ENCODE data around the gene PARD3.

The PARD3 gene

DNA sequence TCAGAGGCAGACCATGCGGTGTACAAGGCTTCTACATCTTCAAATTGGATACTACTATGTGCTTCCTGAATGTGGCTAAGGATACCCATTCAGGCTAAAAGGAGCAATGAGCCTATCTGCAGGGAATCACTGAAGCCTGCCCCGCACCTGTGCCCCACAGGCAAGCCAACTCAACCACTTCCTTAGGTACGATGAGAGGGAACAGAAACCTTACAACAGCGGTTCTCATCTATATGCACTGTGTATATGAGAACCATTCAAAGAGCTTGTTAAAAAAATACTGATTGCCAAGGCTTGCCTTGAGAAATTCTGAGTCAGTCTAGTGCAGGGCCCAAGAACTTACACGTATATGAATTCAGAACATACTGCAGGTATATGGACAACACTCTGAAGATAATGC lies 679.6 kb downstream of the PARD3 start:
- no peaks in the 10 kb centered on the region for H3K9me3 ChIP-seq (ENCODE audit: control insufficient read depth in 1 of 2, low read length in 2 of 2)
- no peaks in the 10 kb centered on the region for H3K4me1 ChIP-seq (ENCODE audit: control insufficient read depth in 1 of 2, insufficient read depth in 2 of 2, low read length in 2 of 2)
- H3K27ac ChIP-seq (ENCODE audit: low read length), result no peak overlapping the region
- H3K36me3 ChIP-seq (ENCODE audit: control insufficient read depth in 1 of 2, insufficient read depth in 2 of 2, low read length in 2 of 2), result peaks cover 0 to 2% of the 10 kb centered on the region in 2 donors
- H3K4me3 ChIP-seq (ENCODE audit: low read depth in 1 of 2, low read length in 2 of 2), result no peak overlapping the region
- H3K27me3 ChIP-seq (ENCODE audit: low read depth, low read length), result no peaks in the 10 kb centered on the region

DNA sequence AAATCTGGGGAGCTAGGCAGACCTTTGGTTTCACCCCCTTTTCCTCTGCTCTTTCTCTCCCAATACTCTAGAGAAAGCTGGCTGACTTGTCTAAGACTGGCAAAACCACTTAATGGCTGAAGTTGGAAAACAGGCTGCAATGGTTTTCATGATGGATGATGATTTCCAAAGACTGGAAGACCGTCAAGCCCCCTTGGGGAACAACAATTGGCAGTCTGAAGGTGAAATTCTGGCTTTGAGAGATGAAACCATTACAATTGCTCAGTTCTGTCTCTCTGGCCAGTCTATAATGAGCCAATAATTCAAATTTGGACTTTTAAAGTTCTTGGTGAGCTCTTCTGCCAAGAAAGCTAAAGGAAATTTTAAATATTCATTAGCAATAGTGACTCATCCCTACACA lies 680.5 kb downstream of the PARD3 start:
- no peaks in the 10 kb centered on the region for H3K27me3 ChIP-seq (ENCODE audit: low read depth, low read length)
- H3K4me1 ChIP-seq (ENCODE audit: control insufficient read depth in 1 of 2, insufficient read depth in 2 of 2, low read length in 2 of 2), result no peaks in the 10 kb centered on the region
- no peak overlapping the region for H3K4me3 ChIP-seq (ENCODE audit: low read depth in 1 of 2, low read length in 2 of 2)
- peaks cover 0 to 9% of the 10 kb centered on the region in 2 donors for H3K36me3 ChIP-seq (ENCODE audit: control insufficient read depth in 1 of 2, insufficient read depth in 2 of 2, low read length in 2 of 2)
- no peaks in the 10 kb centered on the region for H3K9me3 ChIP-seq (ENCODE audit: control insufficient read depth in 1 of 2, low read length in 2 of 2)
- H3K27ac ChIP-seq (ENCODE audit: low read length), result no peak overlapping the region

DNA sequence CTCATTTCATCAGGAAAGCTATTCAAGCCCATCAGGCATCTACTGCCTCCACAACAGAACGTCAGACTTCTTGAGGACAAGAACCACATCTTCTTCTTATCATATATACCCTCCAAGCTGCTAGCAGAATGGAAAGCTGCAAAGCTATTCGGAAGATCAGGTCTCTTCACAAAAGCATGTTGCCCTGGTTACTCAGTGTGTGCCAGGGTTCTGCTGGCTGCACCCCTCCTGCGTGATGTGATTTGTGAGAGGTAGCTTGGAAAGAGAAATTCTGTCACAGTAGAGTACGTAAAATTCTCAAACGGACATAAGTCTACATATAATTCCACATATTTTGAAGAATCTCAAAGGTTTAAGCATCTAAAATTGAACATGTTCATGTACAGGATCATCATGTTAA lies 681.7 kb downstream of the PARD3 start:
- Histone ChIP-seq H3K9me3 (ENCODE audit: control insufficient read depth in 1 of 2, low read length in 2 of 2) (no peaks in the 10 kb centered on the region), H3K27me3 (ENCODE audit: low read depth, low read length) (no peaks in the 10 kb centered on the region), H3K4me3 (ENCODE audit: low read depth in 1 of 2, low read length in 2 of 2) (no peak overlapping the region), H3K36me3 (ENCODE audit: control insufficient read depth in 1 of 2, insufficient read depth in 2 of 2, low read length in 2 of 2) (peaks cover 0 to 9% of the 10 kb centered on the region in 2 donors), H3K27ac (ENCODE audit: low read length) (no peak overlapping the region), H3K4me1 (ENCODE audit: control insufficient read depth in 1 of 2, insufficient read depth in 2 of 2, low read length in 2 of 2) (no peaks in the 10 kb centered on the region)

DNA sequence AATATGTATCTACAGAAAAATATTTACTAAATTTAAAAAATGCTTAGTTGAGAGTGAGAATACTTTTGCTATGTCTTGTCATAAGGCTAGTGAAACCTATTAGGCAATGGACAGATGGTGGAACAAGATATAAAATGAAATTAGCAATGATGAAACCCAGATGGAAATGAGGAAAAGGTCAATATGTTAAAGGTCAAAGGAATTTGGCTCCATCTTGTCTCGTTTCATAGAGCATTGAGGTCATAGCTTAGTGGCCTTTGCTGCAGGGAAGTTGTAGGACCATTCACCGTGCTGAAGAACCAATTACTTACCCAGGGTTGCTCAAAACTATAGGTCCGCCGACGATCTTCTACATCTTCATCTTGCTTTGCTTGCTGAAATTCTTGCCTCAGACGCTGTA lies 683.9 kb downstream of the PARD3 start:
- no peak overlapping the region for H3K27ac ChIP-seq (ENCODE audit: low read length)
- H3K27me3 ChIP-seq (ENCODE audit: low read depth, low read length), result no peaks in the 10 kb centered on the region
- H3K4me3 ChIP-seq (ENCODE audit: low read depth in 1 of 2, low read length in 2 of 2), result no peak overlapping the region
- H3K9me3 ChIP-seq (ENCODE audit: control insufficient read depth in 1 of 2, low read length in 2 of 2), result no peaks in the 10 kb centered on the region
- H3K36me3 ChIP-seq (ENCODE audit: control insufficient read depth in 1 of 2, insufficient read depth in 2 of 2, low read length in 2 of 2), result peaks cover 3 to 9% of the 10 kb centered on the region in 2 donors
- peaks cover 0 to 3% of the 10 kb centered on the region in 2 donors for H3K4me1 ChIP-seq (ENCODE audit: control insufficient read depth in 1 of 2, insufficient read depth in 2 of 2, low read length in 2 of 2)

DNA sequence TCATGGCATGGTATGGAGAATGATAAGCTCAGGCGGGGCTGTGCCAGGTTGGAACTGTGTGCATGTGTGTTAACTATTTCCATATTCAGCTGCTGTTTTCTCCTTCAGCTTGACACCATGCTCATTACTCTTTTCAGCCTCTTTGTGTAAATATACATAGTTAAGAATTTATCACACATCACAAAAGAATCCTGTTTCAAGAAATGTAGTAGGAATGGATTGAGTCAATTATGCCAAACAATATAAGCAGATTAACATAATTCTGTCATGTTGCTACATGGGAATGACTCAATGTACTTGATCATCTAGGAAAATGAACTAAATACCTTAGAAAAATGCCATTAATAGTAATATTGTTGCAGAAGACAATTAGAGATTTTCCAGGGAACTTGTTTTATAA lies 687.4 kb downstream of the PARD3 start:
- Histone ChIP-seq H3K27ac (ENCODE audit: low read length) (no peak overlapping the region), H3K9me3 (ENCODE audit: control insufficient read depth in 1 of 2, low read length in 2 of 2) (no peaks in the 10 kb centered on the region), H3K4me3 (ENCODE audit: low read depth in 1 of 2, low read length in 2 of 2) (no peak overlapping the region), H3K36me3 (ENCODE audit: control insufficient read depth in 1 of 2, insufficient read depth in 2 of 2, low read length in 2 of 2) (peaks cover 3 to 9% of the 10 kb centered on the region in 2 donors), H3K4me1 (ENCODE audit: control insufficient read depth in 1 of 2, insufficient read depth in 2 of 2, low read length in 2 of 2) (peaks cover 0 to 15% of the 10 kb centered on the region in 2 donors), H3K27me3 (ENCODE audit: low read depth, low read length) (no peaks in the 10 kb centered on the region)

DNA sequence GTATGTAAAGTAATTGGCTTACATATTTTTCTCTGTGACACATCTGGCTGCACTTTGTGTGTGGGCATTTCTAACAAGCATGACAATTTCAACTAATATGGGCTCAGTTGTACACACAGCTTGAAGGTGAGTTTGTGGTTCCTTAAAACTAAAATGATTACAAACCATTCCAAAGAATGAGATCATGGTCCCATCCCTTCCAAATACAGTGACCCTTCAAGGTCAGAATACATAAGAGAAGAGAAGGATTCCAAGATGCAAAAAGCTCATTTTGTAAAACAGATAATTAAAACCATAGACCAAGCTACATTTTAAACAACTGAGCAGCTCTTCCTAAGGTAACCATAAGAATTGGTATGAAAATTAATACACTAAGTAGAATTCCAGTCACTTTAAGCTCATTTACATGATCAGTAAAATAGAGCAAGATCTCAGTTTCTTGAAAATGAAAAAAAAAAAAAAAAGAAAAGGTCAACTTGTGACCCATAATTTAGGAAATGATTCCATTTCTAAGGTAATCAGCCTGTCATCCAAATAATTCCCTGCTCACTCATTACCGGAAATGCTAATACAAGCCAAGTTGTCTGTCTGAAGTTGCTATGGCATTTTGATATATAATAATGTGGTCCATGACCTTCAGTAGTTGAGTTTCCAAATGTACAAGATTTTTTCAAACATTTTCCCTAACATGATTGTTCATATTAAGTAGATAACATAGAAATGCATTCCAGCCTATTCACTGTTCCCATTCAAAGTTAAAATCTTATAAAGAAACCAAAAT lies 688.5 kb downstream of the PARD3 start:
- Histone ChIP-seq H3K36me3 (ENCODE audit: control insufficient read depth in 1 of 2, insufficient read depth in 2 of 2, low read length in 2 of 2) (peaks cover 3 to 9% of the 10 kb centered on the region in 2 donors), H3K27me3 (ENCODE audit: low read depth, low read length) (no peaks in the 10 kb centered on the region), H3K27ac (ENCODE audit: low read length) (no peak overlapping the region), H3K4me1 (ENCODE audit: control insufficient read depth in 1 of 2, insufficient read depth in 2 of 2, low read length in 2 of 2) (peaks cover 10 to 26% of the 10 kb centered on the region in 2 donors), H3K4me3 (ENCODE audit: low read depth in 1 of 2, low read length in 2 of 2) (no peak overlapping the region), H3K9me3 (ENCODE audit: control insufficient read depth in 1 of 2, low read length in 2 of 2) (no peaks in the 10 kb centered on the region)

DNA sequence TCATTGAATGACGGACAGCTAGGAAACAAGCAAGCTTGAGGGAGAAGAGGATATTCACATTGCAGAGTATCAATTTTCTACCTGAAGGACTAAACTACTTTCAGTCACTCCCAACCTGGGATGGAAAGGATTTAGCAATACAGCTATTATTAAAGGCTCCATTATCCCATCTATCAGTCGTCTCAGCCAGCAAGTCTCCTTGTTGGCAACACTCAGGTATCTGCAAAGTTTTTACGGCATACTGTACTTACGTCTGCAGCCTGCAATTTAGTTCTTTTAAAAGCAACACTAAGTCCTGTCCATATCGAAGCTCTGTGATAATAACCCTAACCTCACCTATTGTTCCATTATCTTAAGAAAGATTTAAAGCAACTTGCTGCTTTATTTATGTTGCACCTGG lies 689.4 kb downstream of the PARD3 start:
- Histone ChIP-seq H3K27me3 (ENCODE audit: low read depth, low read length) (no peaks in the 10 kb centered on the region), H3K9me3 (ENCODE audit: control insufficient read depth in 1 of 2, low read length in 2 of 2) (no peaks in the 10 kb centered on the region), H3K27ac (ENCODE audit: low read length) (no peak overlapping the region), H3K4me1 (ENCODE audit: control insufficient read depth in 1 of 2, insufficient read depth in 2 of 2, low read length in 2 of 2) (peaks cover 13 to 30% of the 10 kb centered on the region in 2 donors), H3K36me3 (ENCODE audit: control insufficient read depth in 1 of 2, insufficient read depth in 2 of 2, low read length in 2 of 2) (peaks cover 3 to 9% of the 10 kb centered on the region in 2 donors), H3K4me3 (ENCODE audit: low read depth in 1 of 2, low read length in 2 of 2) (no peak overlapping the region)

DNA sequence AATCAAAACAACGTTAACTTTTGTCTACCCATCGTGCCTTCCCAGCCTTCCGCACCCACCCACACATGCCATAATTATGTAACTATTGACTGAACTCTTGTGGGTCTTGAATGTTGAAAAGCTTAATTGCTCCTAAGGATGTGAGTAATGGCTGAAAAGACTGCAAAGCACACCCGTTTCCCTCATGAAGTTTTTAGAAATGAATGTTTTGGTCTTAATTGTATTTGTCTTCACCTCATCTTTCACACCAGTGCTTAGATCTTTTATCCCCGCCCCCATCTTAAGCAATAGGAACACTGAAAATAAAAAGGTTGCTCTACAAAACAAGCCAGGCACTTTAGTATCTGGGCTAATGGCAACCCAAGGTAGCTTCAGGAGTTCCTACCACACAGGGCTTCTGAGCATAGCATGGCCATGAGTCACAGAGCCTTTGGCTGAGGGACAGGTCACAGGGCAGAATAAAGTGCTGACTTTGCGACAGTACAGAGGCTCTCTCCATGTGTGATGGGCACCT lies 690.5 kb downstream of the PARD3 start:
- Histone ChIP-seq H3K4me1 (ENCODE audit: control insufficient read depth in 1 of 2, insufficient read depth in 2 of 2, low read length in 2 of 2) (peaks cover 13 to 30% of the 10 kb centered on the region in 2 donors), H3K36me3 (ENCODE audit: control insufficient read depth in 1 of 2, insufficient read depth in 2 of 2, low read length in 2 of 2) (peaks cover 0 to 3% of the 10 kb centered on the region in 2 donors), H3K27me3 (ENCODE audit: low read depth, low read length) (no peaks in the 10 kb centered on the region), H3K4me3 (ENCODE audit: low read depth in 1 of 2, low read length in 2 of 2) (no peak overlapping the region), H3K9me3 (ENCODE audit: control insufficient read depth in 1 of 2, low read length in 2 of 2) (no peaks in the 10 kb centered on the region), H3K27ac (ENCODE audit: low read length) (no peak overlapping the region)

DNA sequence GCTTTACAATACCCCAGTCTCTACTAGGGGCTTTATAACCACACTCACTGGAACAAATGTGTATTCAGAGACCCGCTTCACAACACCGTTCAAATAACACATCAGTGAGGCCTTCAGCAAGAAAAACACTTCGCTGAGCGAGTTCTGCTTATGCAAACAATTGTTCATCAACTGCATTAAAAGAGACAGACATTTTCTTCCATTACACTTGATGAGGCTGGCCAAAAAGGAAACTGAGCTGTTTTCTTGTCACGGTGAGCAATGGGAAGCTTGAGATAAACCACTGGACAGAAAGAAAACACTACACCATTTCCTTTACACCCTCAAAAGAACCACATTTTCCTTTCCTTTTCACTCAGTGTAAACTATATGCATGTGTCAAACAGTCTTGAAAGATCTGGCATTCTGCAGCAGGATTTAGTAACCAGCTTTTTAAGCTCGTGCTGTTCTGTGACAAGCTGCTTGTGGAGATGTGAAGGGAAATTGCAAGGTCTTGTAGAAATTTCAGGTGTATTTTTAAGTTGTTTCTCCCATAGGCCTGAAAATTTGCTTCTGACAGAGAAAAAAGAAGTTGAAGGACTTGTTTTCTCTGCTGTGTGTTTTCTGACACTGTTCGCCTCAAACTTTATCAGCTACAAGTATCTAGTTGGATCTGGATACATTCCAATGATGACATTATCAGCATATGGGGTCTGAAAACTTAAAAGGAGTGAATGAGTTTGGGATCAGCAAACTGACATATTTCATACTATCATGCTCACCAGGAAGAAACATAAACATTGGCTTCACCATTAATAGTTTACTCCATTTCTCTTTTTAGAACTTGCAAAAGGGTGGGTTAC lies 693.1 kb downstream of the PARD3 start:
- Histone ChIP-seq H3K27me3 (ENCODE audit: low read depth, low read length) (no peaks in the 10 kb centered on the region), H3K9me3 (ENCODE audit: control insufficient read depth in 1 of 2, low read length in 2 of 2) (no peaks in the 10 kb centered on the region), H3K27ac (ENCODE audit: low read length) (peak overlapping the region; percentile 18), H3K4me1 (ENCODE audit: control insufficient read depth in 1 of 2, insufficient read depth in 2 of 2, low read length in 2 of 2) (peaks cover 13 to 30% of the 10 kb centered on the region in 2 donors), H3K36me3 (ENCODE audit: control insufficient read depth in 1 of 2, insufficient read depth in 2 of 2, low read length in 2 of 2) (no peaks in the 10 kb centered on the region), H3K4me3 (ENCODE audit: low read depth in 1 of 2, low read length in 2 of 2) (peak overlapping the region in 1 of 2 donors; percentile 14)

DNA sequence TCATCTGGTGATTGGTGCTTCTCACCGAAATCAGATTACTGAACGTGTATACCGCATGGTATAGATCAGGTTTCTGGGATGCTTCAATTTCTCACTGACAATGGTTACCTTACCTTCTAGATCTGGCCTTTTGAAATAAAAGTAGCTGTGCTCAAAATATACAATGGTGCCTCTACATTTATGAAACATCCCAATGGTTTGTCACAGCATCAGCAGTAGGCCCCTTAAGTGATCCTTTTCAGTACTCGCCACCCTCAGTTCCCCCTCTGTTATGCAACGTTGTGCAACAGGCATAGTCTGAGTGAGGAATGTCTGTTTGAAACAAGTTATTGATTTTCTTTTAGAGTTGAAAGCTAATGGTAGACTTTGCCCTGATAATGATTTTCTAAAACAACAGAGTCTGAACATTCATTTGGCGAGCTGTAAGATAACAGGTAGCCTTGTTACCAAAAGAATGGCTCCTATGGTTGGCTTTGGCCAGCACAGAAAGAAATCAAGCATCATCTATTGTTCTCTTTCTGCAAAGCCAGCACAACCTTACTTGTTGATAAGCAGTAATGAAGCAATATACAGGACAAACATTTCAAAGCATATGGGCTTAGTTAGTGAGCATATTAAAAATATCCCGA lies 693.9 kb downstream of the PARD3 start:
- H3K36me3 ChIP-seq (ENCODE audit: control insufficient read depth in 1 of 2, insufficient read depth in 2 of 2, low read length in 2 of 2), result no peaks in the 10 kb centered on the region
- no peaks in the 10 kb centered on the region for H3K27me3 ChIP-seq (ENCODE audit: low read depth, low read length)
- H3K9me3 ChIP-seq (ENCODE audit: control insufficient read depth in 1 of 2, low read length in 2 of 2), result no peaks in the 10 kb centered on the region
- peaks cover 13 to 28% of the 10 kb centered on the region in 2 donors for H3K4me1 ChIP-seq (ENCODE audit: control insufficient read depth in 1 of 2, insufficient read depth in 2 of 2, low read length in 2 of 2)
- H3K4me3 ChIP-seq (ENCODE audit: low read depth in 1 of 2, low read length in 2 of 2), result peak overlapping the region in 1 of 2 donors; percentile 14
- H3K27ac ChIP-seq (ENCODE audit: low read length), result no peak overlapping the region

DNA sequence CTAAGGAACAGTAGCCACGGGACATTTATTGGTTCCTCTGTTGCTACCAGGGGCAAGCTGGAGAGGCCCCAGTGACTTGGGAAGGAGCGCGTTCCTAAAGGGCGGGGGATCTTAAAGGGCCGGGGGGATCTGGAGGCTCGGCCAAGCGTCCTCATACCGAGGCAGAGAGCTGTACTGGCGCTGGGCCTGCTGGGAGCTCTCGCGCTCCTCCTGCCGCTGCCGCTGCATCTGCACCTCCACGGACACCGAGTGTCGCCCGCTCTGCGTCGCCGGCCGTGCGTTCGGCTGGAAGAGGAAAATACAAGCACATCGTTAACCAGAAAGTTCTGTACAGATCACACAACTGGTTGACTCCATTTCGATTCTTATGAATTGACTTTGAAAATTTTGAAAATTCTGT lies 695.6 kb downstream of the PARD3 start:
- peaks cover 13 to 23% of the 10 kb centered on the region in 2 donors for H3K4me1 ChIP-seq (ENCODE audit: control insufficient read depth in 1 of 2, insufficient read depth in 2 of 2, low read length in 2 of 2)
- H3K36me3 ChIP-seq (ENCODE audit: control insufficient read depth in 1 of 2, insufficient read depth in 2 of 2, low read length in 2 of 2), result no peaks in the 10 kb centered on the region
- H3K4me3 ChIP-seq (ENCODE audit: low read depth in 1 of 2, low read length in 2 of 2), result no peak overlapping the region
- no peak overlapping the region for H3K27ac ChIP-seq (ENCODE audit: low read length)
- no peaks in the 10 kb centered on the region for H3K9me3 ChIP-seq (ENCODE audit: control insufficient read depth in 1 of 2, low read length in 2 of 2)
- H3K27me3 ChIP-seq (ENCODE audit: low read depth, low read length), result no peaks in the 10 kb centered on the region

Measured in muscle layer of duodenum (tissue), 2 donors.